Fibroblast of lung (primary cell): ENCODE measurements around the gene ZNF576. TPM values are rescaled to one million over a fixed set of nuclear protein-coding genes. Genes with fewer than 3 reads are reported as not detected.

Source experiments
- DNase-seq, 2 donors: peaks; one replicate each; pipeline versions ENCODE4 v3.0.0 to v3.0.0-alpha.2; 2010; ENCODE audit warnings: low read depth in 2 of 2
- H2AFZ ChIP-seq: 2 replicates; pipeline ENCODE4 v1.5.1; 2012; ENCODE audit warnings: low read length, control low read depth, inconsistent platforms
- H3K27ac ChIP-seq: 2 replicates; pipeline ENCODE4 v1.5.1; 2011; ENCODE audit warnings: low read length, control low read depth; ENCODE audit not compliant: insufficient read depth
- H3K27me3 ChIP-seq: 2 replicates; pipeline ENCODE4 v1.5.1; 2011; ENCODE audit warnings: mild to moderate bottlenecking, low read length; ENCODE audit not compliant: control insufficient read depth, insufficient read depth
- H3K36me3 ChIP-seq: 2 replicates; pipeline ENCODE4 v1.5.1; 2011; ENCODE audit warnings: low read length; ENCODE audit not compliant: control insufficient read depth, insufficient read depth
- H3K4me1 ChIP-seq: 2 replicates; pipeline ENCODE4 v1.5.1; 2011; ENCODE audit warnings: low read length; ENCODE audit not compliant: control insufficient read depth, insufficient read depth; ENCODE audit errors: extremely low read depth
- H3K4me2 ChIP-seq: 2 replicates; pipeline ENCODE4 v1.5.1; 2011; ENCODE audit warnings: low read length, control low read depth; ENCODE audit not compliant: insufficient read depth; ENCODE audit errors: extremely low read depth
- H3K4me3 ChIP-seq, 4 experiments: fragments of 200-600 bp in 1 of 4; sonication (generic) in 1 of 4; replicated peaks in 1 of 4; 2 replicates each; pipeline ENCODE4 v1.5.1; 2011 to 2016; ENCODE audit warnings: low read length in 4 of 4, low read depth in 3 of 4, mild to moderate bottlenecking in 3 of 4, control low read depth in 2 of 4, inconsistent platforms in 1 of 4, mixed read lengths in 1 of 4; ENCODE audit not compliant: insufficient read depth in 1 of 4; ENCODE audit errors: control extremely low read depth in 1 of 4
- H3K79me2 ChIP-seq: 2 replicates; pipeline ENCODE4 v1.5.1; 2012; ENCODE audit warnings: mild to moderate bottlenecking, low read length, inconsistent platforms; ENCODE audit not compliant: control insufficient read depth, insufficient read depth
- H3K9ac ChIP-seq: 2 replicates; pipeline ENCODE4 v1.5.1; 2011; ENCODE audit warnings: mild to moderate bottlenecking, low read length, control low read depth; ENCODE audit not compliant: insufficient read depth
- H3K9me3 ChIP-seq: 2 replicates; pipeline ENCODE4 v1.5.1; 2012; ENCODE audit warnings: low read depth, low read length; ENCODE audit not compliant: control insufficient read depth, insufficient read depth
- H4K20me1 ChIP-seq: 2 replicates; pipeline ENCODE4 v1.5.1; 2011; ENCODE audit warnings: low read length; ENCODE audit not compliant: control insufficient read depth, insufficient read depth; ENCODE audit errors: extremely low read depth
- EZH2 ChIP-seq: IDR thresholded peaks from 2 replicates; pipeline ENCODE4 v1.5.1; 2012; ENCODE audit warnings: low read length, control low read depth, mild to moderate bottlenecking; ENCODE audit errors: missing control alignments
- polyA plus RNA-seq, 2 donors: library from polyadenylated mRNA; depleted of rRNA in 1 of 2; stranded (reverse) in 1 of 2; unstranded in 1 of 2; fragments of >200 nt; gene quantifications; 2 replicates each; pipeline ENCODE4 v1.2.1, GENCODE V29; 2011 to 2012; ENCODE audit warnings: missing spikeins in 1 of 2
- total RNA-seq: library from RNA; depleted of rRNA; stranded (reverse); fragments of >200 nt; gene quantifications from 2 replicates; pipeline ENCODE4 v1.2.1, GENCODE V29; 2014
- TF ChIP-seq, protein P1 (sequence below), 2 donors: IDR thresholded peaks in 1 of 2; conservative IDR thresholded peaks in 1 of 2; 1 replicate in 1 of 2; 2 replicates in 1 of 2; pipeline ENCODE4 v1.5.1; 2011 to 2012; ENCODE audit warnings: low read length in 2 of 2, control low read depth in 1 of 2, inconsistent platforms in 1 of 2, low read depth in 1 of 2, mild to moderate bottlenecking in 1 of 2

The ZNF576 gene
- total and polyA plus RNA-seq, 2 donors (not counting 1 experiment from before 2014, with no cell fraction given) = 7.0 to 9.7 TPM

DNA sequence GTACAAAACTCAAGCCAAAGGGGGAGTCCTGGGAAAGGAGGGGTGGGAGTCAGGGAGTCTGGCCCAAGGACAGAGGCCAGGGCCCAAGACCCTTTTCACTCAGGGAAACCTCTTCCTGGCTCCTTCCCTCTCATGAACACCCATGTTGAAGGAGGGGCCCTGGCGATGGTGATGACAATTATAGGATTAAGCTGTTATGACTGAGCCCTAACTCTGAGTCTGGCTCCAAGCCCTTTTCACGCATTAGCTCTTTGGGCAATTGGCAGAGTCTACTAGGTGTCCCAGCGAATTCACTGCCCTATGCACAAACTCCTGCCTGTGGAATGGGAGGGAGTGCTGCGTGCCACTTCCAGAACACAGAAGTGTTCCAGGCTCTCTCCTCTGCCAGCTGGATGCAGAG is 42.7 kb upstream of the ZNF576 start:
- Histone ChIP-seq H3K27ac (no peak overlapping the region), H3K4me3 (no peak overlapping the region), H2AFZ (no peak overlapping the region), H3K27me3 (no peaks in the 10 kb centered on the region), H3K9ac (no peak overlapping the region), H4K20me1 (no peaks in the 10 kb centered on the region), H3K4me2 (no peak overlapping the region), H3K36me3 (peaks cover 14% of the 10 kb centered on the region), H3K9me3 (no peaks in the 10 kb centered on the region), H3K4me1 (peaks cover 8% of the 10 kb centered on the region), H3K79me2 (no peaks in the 10 kb centered on the region)
- TF ChIP-seq, protein P1, sequence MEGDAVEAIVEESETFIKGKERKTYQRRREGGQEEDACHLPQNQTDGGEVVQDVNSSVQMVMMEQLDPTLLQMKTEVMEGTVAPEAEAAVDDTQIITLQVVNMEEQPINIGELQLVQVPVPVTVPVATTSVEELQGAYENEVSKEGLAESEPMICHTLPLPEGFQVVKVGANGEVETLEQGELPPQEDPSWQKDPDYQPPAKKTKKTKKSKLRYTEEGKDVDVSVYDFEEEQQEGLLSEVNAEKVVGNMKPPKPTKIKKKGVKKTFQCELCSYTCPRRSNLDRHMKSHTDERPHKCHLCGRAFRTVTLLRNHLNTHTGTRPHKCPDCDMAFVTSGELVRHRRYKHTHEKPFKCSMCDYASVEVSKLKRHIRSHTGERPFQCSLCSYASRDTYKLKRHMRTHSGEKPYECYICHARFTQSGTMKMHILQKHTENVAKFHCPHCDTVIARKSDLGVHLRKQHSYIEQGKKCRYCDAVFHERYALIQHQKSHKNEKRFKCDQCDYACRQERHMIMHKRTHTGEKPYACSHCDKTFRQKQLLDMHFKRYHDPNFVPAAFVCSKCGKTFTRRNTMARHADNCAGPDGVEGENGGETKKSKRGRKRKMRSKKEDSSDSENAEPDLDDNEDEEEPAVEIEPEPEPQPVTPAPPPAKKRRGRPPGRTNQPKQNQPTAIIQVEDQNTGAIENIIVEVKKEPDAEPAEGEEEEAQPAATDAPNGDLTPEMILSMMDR (conservative IDR thresholded peaks at IDR 0.05 in 1 of 2, IDR thresholded peaks at IDR 0.05 in 1 of 2; ENCODE audit: low read depth in 1 of 2, low read length in 2 of 2) = no peak
- TF ChIP-seq EZH2 = no peak
- DNase-seq = no peak

DNA sequence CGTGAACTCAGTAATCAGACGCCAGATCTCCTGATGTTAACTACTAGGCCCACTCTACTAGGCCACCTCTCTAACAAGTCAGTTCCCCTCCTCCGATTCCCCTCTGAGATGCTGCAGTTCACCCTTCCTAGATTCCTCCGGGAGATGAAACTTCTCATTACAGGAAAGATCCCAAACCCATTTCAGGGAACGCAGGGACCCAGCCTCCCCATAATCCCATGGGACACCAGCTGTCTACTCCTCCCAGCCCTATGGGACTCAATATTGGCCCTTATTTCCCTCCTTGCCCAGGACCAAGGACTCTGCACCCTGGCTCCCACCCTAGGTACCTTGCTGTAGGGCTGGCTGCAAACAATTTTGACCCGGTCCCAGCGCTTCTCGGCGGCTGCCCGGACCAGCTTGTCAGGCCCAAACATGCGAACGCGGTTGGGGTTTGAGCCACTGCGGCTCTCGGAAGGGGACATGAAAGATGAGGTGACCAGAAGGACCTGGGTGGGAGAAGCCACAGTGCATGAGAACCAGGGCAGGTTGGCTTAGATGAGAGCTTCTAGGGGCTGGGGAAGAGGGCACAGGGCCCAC is 42.0 kb upstream of the ZNF576 start:
- Histone ChIP-seq H3K4me1 (peaks cover 8% of the 10 kb centered on the region), H3K36me3 (peaks cover 14% of the 10 kb centered on the region), H3K4me3 (no peak overlapping the region), H3K9me3 (no peaks in the 10 kb centered on the region), H4K20me1 (no peaks in the 10 kb centered on the region), H3K4me2 (no peak overlapping the region), H3K9ac (no peak overlapping the region), H3K27me3 (no peaks in the 10 kb centered on the region), H3K79me2 (no peaks in the 10 kb centered on the region), H3K27ac (no peak overlapping the region), H2AFZ (no peak overlapping the region)
- no peak for DNase-seq
- TF ChIP-seq, protein P1 (conservative IDR thresholded peaks at IDR 0.05 in 1 of 2, IDR thresholded peaks at IDR 0.05 in 1 of 2; ENCODE audit: low read depth in 1 of 2, low read length in 2 of 2) = no peak

DNA sequence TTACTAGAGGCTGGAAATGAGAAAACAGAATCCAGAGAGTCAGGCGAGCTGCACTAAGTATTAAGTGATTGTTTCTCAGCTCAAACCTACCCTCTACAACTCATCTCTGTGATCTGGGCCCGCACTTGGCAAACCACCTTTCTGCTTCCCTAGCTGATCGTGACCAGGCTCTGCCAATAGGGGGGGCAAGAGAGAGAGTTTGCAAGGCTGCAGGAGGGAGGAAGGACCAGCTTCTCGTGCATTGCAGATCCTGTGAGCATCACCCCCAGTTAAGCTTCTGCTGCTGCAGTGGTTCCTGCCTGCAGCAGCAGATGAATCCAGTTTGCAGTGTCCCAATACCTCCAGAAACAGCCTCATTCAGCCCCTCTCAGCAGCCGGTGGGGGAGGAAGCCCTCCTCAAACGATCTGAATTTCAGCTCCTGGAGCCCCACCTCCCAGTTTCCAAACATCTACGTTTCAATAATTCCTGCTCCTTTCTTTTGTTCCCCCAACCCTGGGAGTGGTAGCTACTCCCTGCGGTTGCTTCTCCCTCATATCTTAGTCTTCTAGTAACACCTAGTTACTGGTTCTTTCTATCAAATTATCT is 41.1 kb upstream of the ZNF576 start:
- TF ChIP-seq EZH2 = no peak
- TF ChIP-seq, protein P1 (conservative IDR thresholded peaks at IDR 0.05 in 1 of 2, IDR thresholded peaks at IDR 0.05 in 1 of 2; ENCODE audit: low read depth in 1 of 2, low read length in 2 of 2) = peak; percentile 80 to 96
- Histone ChIP-seq H3K36me3 (peaks cover 15% of the 10 kb centered on the region), H3K27ac (no peak overlapping the region), H3K27me3 (no peaks in the 10 kb centered on the region), H4K20me1 (no peaks in the 10 kb centered on the region), H3K4me1 (peaks cover 8% of the 10 kb centered on the region), H2AFZ (no peak overlapping the region), H3K9me3 (no peaks in the 10 kb centered on the region), H3K9ac (no peak overlapping the region), H3K4me3 (no peak overlapping the region), H3K79me2 (no peaks in the 10 kb centered on the region), H3K4me2 (no peak overlapping the region)
- DNase-seq = peak; percentile 48 to 71
